GM21529 (cell line): Measurements from ENCODE around the gene TTC31.
A peak's percentile ranks its signal among the peaks of the same experiment; 100 is the strongest.
"Not testable (repeated sequence)": the region's sequence is repeated elsewhere in the genome, so short reads cannot be mapped to it uniquely, and the experiment has no call there.

Experiments used
- ATAC-seq: cut with Tn5 transposase; IDR thresholded peaks from one replicate; pipeline ENCODE4 v1.9.1; 2021; ENCODE audit not compliant: unreplicated experiment

Gene TTC31

DNA sequence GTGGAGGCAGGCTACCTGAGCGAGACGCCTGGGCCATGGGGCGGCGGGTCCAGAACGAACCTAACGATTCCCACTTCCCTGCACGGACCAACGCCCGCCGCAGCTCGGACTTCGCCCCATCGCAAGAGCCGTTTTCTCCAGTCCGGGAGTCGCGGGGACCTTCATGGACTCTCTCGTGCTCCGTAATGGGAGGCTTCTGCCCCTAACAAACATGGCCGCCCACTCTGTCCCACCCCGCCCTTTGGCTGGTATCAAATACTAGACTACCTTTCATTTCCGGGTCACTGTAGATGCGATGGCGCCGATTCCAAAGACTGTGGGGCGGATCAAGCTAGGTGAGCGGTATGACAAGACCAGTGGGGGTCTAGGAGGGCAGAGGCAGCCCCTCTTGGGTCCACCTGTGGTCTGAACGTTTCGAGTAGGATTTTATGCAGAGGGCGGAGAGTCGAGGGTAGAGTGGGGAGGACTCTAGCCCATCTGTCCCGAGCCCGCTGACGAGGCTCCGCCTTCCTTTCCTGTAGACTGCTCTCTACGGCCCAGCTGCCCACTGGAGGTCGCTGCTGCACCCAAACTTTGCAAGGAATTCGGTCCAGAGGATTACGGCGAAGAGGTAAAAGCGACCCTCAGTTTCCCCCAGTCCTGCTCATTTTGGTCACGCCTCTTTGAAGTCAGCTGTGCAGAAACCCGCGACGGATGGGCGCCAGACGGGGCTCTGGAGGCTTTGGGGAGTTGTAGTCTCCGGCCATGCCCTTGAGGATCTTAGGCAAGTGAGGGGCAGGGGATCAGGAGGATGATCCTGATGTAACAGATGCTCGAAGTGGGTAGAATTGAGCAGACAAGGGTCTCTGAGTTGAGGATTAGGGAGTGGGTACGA is at the start of gene TTC31, which contains the start of gene CCDC142:
Gene TTC31, plus strand, starts transcription at position 281 of the 874 bp plus-strand sequence. Its CDS starts 15 bp downstream, at position 296.
Gene CCDC142, minus strand, starts transcription at position 198 of the 874 bp plus-strand sequence. Its CDS starts 161 bp downstream, at position 37.
- ATAC-seq, result peak; percentile 91

DNA sequence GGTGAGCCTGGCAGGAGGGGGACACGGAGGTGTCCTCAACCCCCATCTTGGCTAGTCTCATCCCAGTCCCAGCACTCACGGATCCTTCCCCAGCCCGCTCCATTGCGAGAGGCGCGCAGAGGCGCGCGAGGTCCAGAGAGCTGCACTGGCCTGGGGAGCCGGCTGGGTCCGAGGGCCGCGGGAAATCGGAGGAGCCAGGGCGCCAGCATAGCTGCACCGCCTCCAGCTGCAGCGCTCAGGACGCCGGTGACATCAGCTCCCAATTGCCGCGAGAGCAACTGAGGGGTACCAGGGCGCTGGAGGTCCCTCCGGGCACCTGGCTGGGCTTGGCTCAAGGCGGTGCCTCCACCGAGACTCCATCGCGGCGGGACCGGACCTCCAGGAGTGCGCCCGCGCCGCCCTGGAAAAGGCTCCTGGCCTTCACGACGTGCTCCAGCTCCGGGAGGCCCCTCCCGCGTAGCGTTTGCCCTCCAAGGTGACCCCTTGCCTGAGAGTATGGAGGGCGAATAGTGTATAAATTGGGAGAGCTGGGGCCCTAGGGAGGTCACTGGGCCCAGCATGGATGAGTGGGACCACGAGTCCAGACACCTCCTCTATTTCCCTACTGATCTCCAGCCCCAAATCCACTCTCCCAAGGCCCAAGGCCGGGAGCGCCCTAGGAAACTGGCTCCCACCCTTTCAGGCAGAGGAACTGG is 46.6 kb upstream of the TTC31 start:
- ATAC-seq, result no peak

DNA sequence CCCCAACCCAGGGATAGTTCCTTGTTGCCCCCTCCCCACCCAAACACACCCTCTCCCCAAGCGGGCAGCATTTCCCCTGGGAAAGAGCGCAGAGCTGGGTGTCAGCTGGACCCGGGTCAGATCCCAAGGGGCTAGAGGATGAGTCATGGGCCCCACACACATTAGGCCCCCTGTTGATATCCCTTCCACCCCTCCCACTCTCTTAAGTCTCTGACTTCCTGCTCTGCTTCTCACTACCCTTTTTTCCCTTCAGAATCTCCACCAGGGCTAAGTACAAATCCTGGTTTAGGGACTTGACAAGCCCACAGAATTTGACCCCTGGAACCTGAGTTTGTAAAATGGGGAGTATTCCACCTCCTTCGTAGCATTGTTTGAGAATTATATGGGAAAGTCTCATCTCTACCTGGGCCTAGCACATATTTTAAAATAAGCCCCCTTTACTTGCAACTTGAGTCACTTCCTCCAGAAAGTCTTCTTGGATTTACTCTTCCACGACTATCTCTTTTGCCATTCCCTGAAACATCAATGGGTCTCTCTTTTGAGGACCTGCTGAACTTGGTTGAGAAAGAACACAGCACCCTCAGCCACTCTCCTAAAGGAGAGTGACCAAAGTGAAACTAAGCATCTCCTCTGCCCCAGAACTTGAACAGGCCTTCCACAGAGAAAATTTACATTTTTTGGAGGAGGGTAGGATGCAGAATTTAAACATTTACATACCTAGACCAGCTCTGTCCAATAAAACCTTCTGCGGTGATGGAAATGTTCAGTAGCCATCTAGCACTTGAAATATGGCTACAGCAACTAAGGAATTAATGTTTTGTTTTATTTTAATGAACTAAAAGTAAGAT is 45.8 kb upstream of the TTC31 start:
- ATAC-seq, result no peak

DNA sequence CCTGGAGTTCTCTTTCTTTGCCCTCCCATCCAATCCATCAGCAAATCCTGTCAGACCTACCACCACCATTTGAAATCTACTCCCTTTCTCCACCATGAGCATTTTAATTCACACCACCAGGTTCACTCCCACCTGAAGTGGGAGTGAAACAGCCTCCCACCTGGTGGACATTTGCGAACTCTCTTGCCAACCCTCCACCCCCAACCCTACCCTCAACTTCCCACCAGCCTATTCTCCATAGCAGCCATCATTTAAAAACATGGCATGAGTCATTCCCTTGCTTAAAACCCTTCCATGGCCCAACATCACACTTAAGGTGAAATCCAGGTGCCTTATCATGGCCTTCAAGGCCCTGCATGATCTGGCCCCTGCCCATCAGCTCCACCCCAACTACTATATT is 44.6 kb upstream of the TTC31 start:
- ATAC-seq, result no peak

DNA sequence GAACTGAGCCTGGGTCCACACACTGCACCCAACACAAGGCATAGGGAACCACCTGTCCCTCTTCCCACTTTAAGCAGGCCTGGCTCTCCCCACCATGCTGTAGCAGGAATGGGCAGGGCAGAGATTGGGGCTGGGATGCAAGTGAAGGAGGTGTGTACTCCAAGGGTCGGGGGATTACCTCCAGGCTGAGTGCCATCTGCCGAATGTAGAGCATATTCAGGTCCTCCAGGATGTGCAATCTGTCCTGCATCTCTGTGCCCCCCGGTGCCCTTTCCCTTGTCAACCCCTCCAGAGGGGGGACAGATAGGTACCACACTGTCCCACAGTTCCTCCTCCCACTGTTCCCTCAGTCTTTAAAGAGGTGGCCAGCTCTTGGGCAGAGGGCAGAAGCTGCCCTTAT is 43.5 kb upstream of the TTC31 start:
- no peak for ATAC-seq

DNA sequence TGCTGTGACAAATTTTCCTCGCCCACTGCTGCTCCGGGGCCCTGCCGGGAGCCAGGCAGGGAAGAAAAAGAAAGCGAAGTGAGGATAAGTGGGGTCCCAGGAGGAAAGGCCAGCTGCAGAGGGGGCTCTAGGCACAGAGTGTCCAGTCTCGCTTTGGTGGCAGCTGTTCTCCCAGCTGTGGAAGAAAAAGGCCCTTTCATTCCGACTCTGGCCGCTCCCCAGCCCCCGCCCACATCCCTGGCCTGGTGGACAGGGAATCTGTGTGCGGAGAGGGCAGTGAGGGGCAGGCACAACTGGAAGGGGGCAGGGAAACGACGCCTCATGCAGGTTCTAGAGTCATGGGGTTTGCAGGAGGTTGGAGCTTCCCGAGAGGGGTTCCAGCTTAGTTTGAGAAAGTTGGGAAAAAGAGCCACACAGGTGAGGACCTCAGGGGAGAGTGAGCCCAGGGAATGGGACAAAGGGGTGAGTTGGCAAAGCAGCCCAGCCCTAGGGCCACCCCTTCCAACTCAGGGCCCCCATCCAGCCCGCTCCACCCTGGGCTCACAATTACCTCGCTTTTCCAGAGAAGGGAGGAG is 43.0 kb upstream of the TTC31 start:
- ATAC-seq, result no peak

DNA sequence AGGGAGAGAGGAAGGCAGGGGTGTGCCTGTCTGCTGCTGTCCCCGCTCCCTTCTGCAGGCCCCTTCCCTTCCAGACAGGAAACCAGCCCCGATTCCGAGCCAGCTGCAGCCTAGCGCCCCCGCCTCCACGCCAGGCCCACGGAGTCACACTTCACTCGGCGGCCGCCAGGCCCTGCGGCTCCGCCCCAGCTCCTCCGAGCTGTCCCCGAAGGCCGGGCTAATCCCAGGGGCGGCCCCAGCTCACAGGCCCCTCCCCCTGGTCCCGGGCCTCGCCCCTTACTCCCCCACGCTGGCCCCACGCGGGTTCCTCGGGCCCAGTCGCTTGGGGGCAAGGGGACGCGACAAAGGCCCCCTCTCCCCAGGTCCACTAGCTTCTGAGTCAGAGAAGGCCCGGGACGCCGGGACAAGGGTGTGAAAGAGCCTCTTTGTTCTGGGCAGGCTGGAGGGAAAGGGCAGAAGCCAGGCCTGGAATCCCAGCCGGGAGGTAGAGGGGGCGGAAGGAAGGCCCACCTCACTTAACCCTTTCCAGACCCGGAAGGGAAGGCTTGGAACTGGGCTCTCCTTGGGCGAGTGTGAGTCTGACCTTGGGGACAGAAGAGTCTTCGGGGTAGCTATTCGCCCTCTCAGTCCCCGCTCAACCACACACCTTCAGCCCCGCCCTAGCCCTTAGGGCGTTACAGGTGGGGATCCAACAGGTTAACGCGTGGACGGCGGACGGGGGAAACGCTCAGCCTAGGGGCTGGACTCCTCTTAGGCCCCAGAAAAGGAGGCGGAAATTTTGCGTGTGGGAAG is 42.3 kb upstream of the TTC31 start:
- peak; percentile 88 for ATAC-seq

DNA sequence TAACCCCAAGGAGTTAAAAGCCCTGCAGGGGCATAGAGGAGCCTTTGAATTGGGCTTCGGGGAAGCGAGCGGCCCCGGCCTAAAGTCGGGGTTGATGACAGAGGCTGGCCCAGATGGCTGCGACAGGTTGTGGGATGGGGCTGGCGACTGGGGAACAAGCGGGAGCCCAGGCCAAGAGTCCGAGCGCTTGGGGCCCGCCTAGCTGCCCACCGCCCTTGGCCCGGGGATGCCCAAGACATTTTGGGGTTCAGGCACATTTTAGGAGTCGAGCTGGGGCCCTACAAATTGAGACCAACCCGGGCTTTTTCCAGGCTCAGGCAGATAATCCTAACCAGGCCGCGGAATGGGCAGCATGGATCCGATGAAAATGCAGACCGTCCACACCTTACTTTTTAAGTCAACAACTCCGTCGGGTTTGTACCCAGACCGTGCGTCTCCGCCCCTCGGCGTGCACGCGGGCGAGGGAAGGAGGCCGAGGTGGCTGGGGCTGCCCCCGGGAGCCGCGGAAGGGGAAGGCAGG is 41.7 kb upstream of the TTC31 start:
- ATAC-seq, result no peak

DNA sequence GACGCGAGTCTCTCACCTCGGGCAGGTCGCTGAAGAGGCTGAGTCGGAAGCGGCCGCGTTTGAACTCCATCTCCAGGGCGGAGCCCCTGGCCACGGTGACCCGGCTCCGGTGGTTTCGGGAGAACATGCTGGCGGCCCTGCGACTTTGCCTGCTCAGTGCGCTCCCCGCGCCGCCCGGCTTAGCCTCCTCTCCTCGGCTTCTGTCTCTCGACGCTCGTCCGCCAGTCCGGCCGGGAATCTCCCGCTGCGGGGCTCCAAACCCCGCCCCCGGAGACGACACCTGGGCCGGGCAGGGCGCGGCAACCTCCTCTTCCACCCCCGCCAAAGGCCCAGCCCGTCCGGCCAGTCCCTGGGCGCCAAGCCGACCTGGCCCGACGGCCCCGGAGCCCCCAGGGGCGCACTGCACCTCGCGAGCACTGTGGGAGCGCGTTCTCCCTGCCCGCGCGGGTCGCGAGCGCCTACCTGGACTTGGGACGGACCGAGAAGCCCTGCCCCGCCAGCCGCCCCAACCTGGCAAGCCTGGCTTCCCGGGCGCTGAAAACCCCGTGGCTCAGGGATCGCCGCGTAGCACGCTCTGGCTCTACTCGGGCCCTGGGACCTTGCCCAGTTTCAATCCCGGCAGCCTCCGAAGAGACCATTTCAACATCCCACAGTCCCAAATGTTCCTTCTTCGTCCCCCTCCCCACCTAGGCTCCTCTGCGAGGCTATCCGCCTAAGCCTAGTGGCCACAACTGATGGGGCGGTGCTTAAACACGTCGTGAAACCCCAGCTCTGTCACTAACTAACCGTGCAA is 41.0 kb upstream of the TTC31 start, which contains the start of gene RTKN:
Gene RTKN, minus strand, starts transcription at position 248 of the 793 bp plus-strand sequence. Its CDS starts 121 bp downstream, at position 127.
- ATAC-seq, result no peak

DNA sequence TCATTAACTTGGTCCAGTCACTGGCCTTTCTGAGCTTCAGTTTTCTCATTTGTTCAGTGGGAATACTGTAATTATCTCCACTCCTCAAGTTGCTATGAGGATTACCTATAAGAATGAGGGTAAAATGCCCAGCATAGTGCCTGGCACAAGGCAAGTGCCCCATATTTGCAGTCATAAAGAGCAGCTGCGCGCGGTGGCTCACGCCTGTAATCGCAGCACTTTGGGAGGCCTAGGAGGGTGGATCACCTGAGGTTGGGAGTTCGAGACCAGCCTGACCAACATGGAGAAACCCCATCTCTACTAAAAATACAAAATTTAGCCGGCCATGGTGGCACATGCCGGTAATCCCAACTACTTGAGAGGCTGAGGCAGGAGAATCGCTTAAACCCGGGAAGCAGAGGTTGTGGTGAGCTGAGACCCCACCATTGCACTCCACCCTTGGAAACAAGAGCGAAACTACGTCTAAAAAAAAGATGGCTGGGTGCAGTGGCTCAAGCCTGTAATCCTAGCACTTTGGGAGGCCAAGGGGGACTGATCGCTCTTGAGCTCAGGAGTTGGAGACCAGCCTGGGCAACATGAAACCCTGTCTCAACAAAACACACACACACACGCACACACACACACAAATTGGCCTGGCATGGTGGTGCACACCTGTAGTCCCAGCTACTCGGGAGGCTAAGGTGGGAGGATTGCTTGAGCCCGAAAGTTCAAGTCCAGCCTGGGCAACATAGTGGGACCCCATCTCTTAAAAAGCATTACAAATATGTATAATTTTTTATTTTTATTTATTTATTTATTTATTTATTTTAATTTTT is 40.2 kb upstream of the TTC31 start:
- not testable (repeated sequence) for ATAC-seq

DNA sequence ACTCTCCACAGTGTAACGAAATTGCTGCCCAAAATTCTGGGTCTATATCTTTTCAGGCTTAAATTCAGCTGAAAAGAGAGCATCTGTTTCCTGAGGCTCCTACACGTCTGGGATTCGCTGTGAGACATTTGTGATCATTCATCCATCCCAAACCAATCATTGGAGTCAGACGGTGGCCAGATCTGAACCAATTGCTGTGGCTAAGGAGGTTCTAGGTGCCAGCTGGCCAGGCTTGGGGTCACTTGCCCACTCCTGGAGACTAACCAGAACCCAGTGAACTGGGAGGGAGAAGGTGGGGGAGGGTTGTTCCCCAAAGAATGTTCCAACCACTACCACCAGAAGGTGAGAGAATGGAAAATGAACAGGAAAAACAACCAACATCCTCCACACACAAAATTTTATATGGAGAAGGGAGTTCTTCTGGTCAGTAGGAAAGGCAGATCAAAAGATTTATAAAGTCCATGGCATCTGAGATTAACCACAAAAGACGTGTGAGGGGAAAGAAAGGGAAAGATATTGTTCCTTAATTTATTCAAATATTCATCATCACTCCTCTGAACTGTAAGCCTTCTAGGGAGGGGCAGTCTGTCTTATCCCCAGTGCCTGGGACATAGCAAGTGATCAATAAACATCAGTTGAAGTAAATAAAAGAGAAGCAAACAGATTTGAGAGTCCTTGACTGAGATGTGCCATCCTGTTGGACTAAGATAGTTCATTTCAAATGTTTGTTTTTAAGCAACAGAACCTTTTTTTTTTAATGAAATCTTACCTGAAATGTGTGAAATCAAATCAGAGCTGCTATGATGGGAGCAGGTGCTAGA is 38.2 kb upstream of the TTC31 start:
- no peak for ATAC-seq

DNA sequence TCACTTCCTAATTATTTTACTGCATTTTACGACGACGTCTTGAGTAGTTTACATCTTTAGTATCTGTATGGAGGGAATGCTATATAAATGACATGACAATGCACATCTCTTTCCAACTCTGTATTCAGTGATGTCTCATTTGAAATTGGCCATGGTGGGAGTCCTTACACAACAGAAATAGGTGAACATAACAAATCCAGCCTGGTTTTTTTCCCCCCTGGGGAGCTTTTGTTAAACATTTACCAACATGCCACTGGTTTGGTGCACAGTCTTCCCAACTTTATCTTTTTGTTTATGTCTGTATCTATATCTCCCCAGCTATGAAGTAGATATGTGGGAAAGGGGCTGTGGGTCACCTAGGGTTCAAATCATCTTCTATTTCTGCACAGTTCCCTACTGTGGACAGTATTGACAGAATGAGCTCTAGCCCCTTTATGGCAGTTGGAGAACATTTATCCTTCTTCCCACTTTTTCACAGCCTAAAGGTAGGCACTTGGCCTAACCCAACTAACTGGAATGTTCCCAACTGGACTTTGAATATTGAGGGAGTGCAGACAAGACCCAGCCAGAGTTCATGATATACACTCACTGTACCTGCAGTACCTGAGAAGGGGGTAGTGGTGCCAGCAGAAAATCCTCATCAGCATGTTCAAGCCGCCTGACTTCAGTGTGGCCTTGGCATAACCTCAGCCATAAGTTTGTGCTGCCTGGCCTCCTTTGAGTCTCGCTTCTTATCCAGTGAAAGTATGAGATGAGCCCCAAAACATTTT is 35.5 kb upstream of the TTC31 start:
- no peak for ATAC-seq

DNA sequence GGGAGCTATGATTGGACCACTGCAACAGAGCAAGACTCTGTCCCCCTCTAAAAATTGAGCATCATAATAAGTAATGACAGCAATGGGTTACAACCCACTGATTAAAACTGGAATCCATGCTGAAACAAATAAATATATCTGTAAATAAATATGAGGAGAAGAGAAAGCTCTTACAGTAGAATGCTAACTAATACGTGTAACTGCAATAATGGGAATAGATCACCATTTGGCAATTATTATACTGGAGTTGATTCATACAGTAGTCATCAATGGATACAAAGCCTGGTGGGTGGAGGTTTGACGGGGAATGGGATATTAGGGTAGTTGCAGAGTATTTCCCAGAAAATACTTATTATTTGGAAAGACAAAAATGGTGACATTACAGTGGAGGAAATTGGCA is 34.1 kb upstream of the TTC31 start:
- ATAC-seq, result no peak

DNA sequence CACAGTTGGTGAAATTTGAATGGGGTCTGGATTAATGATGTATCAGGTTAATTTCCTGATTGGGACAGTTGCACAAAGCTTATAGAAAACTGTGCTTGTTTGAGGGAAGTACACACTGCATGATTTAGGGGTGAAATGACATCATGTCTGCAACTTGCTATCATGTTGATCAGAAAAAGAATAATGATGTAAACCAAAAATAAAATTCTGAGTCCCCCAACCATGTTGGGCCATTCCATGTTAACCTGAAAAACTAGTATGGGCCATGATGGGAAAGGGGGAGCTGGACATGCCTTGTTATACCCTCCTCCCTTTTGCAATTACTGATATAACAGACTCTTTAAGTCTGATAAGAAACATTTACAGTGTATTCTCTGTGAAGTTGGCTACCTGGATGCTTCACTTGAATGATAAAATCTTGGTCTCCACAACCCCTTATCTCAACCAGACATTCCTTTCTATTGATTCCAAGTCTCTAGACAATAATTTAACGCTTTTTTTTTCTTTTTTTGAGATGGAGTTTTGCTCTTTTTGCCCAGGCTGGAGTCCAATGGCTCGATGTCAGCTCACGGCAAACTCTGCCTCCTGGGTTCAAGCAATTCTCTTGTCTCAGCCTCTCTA is 32.2 kb upstream of the TTC31 start:
- ATAC-seq, result no peak

DNA sequence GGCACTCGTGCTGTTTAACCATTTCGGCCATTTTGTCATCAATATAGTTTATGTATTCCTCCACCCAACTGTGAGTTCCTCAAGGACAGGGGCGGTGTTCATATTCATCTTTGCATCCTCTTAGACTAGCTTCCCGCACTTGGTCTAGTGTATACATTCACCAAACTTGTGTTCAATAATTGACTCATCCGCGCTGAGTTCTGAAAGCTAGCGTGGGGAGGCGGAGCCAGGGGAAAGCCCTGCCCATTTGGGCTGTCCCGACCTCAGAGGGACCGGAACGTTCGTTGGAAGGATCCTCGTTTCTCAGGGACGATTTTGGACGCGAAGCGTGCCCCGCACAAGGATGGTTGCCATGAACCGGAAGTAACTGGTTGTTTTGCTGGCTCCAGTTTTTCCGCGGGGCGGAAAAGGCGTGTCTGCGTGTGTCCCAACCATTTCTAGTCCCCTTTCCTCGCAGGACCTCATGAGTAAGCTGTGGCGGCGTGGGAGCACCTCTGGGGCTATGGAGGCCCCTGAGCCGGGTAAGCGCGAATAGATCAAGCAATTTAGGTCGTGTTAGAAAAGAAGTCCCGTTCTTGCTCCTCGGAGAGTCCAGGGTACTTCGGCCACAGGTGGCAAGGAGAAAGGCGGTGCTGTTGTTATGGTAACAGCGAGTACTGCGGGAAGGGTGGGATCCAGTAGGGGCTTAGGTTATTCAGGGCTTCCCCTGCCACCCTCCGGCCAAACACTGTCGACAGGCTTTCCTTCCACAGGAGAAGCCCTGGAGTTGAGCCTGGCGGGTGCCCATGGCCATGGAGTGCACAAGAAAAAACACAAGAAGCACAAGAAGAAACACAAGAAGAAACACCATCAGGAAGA is 28.0 kb upstream of the TTC31 start, which contains the start of gene INO80B:
Gene INO80B, plus strand, starts transcription at position 434 of the 858 bp plus-strand sequence. Its CDS starts 30 bp downstream, at position 464.
- peak; percentile 36 for ATAC-seq
